OCI-LY3 (cell line): ENCODE data around the gene RTTN.

Experiments
- H2AFZ ChIP-seq: fragments of 200-600, 300-600 bp; shearing (Covaris generic); 2 replicates; pipeline ENCODE4 v1.6.0; 2014; ENCODE audit warnings: antibody characterized with exemption, low read depth, low read length
- H3K27ac ChIP-seq: fragments of 200-600, 300-600 bp; sonication (generic); 2 replicates; pipeline ENCODE4 v1.5.1; 2014; ENCODE audit warnings: mild to moderate bottlenecking, low read length, moderate library complexity, mixed read lengths
- H3K27me3 ChIP-seq: fragments of 200-600, 300-600 bp; sonication (generic); 2 replicates; pipeline ENCODE4 v1.6.1; 2014; ENCODE audit warnings: low read depth, low read length, mixed read lengths
- H3K36me3 ChIP-seq: fragments of 200-600, 300-600 bp; sonication (generic); replicated peaks from 2 replicates; pipeline ENCODE3; 2014; ENCODE audit warnings: low read depth, low read length, mixed read lengths
- H3K4me1 ChIP-seq: fragments of 300-600, 200-600 bp; sonication (generic); 2 replicates; pipeline ENCODE4 v1.6.1; 2014; ENCODE audit warnings: low read length, mixed read lengths
- H3K4me2 ChIP-seq: fragments of 200-600, 300-600 bp; sonication (generic); 2 replicates; pipeline ENCODE4 v1.6.1; 2014; ENCODE audit warnings: low read length, mixed read lengths
- H3K4me3 ChIP-seq: fragments of 300-600, 200-600 bp; sonication (generic); 2 replicates; pipeline ENCODE4 v1.5.1; 2014; ENCODE audit warnings: antibody characterized with exemption, mild to moderate bottlenecking, low read length, moderate library complexity
- H3K79me2 ChIP-seq: fragments of 300-600, 200-600 bp; shearing (Covaris generic); 2 replicates; pipeline ENCODE4 v1.6.1; 2014; ENCODE audit warnings: mild to moderate bottlenecking, low read length, mixed read lengths
- H3K9ac ChIP-seq: fragments of 300-600, 200-600 bp; shearing (Covaris generic); 2 replicates; pipeline ENCODE4 v1.6.0; 2014; ENCODE audit warnings: mild to moderate bottlenecking, low read length, moderate library complexity
- H3K9me3 ChIP-seq: fragments of 200-600, 300-600 bp; shearing (Covaris generic); 2 replicates; pipeline ENCODE4 v1.6.1; 2014; ENCODE audit warnings: low read length, mixed read lengths; ENCODE audit not compliant: insufficient read depth
- H4K20me1 ChIP-seq: fragments of 200-600, 300-600 bp; sonication (generic); 2 replicates; pipeline ENCODE4 v1.6.1; 2016; ENCODE audit warnings: low read length, mixed read lengths; ENCODE audit not compliant: insufficient read depth
- EZH2phosphoT487 ChIP-seq: fragments of 200-600 bp; shearing (Covaris generic); IDR thresholded peaks from 2 replicates; pipeline ENCODE4 v1.6.1; 2018; ENCODE audit warnings: antibody characterized with exemption, mixed run types, low read depth
- TF ChIP-seq, protein P1 (sequence below): fragments of 200-600, 300-600 bp; sonication (generic); IDR thresholded peaks from 2 replicates; pipeline ENCODE4 v1.5.1; 2014; ENCODE audit warnings: antibody characterized with exemption, low read length, low read depth

RTTN gene

DNA sequence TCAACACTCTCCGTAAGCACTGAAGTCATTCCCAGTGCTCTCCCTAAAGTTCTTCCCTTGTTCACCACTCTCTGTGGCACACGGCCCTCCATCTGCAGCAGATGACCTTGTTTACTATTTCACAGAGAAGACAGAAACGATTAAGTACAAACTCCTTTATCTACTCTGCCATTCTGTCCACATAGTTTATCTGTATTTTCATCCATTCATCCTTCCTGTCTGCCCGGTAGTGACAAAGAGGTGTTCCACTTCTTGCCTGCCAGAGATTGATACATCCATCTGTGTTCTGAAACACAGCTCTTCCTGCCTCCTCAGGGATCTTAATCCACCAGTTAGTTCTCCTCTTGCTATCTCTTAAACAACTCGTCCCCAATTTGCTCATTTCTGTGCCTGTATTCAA, 179.9 kb downstream of the RTTN start:
- Histone ChIP-seq H3K27ac (no peak overlapping the region), H3K4me3 (no peak overlapping the region), H3K9ac (no peak overlapping the region), H3K4me1 (peaks cover 34% of the 10 kb centered on the region), H4K20me1 (no peaks in the 10 kb centered on the region), H2AFZ (no peak overlapping the region), H3K4me2 (no peak overlapping the region), H3K36me3 (peaks cover 73% of the 10 kb centered on the region), H3K79me2 (no peaks in the 10 kb centered on the region), H3K9me3 (no peaks in the 10 kb centered on the region), H3K27me3 (no peaks in the 10 kb centered on the region)
- no peak for TF ChIP-seq EZH2phosphoT487
- TF ChIP-seq, protein P1, sequence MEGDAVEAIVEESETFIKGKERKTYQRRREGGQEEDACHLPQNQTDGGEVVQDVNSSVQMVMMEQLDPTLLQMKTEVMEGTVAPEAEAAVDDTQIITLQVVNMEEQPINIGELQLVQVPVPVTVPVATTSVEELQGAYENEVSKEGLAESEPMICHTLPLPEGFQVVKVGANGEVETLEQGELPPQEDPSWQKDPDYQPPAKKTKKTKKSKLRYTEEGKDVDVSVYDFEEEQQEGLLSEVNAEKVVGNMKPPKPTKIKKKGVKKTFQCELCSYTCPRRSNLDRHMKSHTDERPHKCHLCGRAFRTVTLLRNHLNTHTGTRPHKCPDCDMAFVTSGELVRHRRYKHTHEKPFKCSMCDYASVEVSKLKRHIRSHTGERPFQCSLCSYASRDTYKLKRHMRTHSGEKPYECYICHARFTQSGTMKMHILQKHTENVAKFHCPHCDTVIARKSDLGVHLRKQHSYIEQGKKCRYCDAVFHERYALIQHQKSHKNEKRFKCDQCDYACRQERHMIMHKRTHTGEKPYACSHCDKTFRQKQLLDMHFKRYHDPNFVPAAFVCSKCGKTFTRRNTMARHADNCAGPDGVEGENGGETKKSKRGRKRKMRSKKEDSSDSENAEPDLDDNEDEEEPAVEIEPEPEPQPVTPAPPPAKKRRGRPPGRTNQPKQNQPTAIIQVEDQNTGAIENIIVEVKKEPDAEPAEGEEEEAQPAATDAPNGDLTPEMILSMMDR = no peak

GRCh38 chr18:70024829-70025228, 180.7 kb downstream of the RTTN start:
- TF ChIP-seq EZH2phosphoT487 = no peak
- TF ChIP-seq, protein P1 = no peak
- H3K27ac ChIP-seq = no peak overlapping the region
- no peaks in the 10 kb centered on the region for H4K20me1 ChIP-seq
- no peaks in the 10 kb centered on the region for H3K79me2 ChIP-seq
- H2AFZ ChIP-seq = no peak overlapping the region
- H3K9me3 ChIP-seq = no peaks in the 10 kb centered on the region
- peaks cover 75% of the 10 kb centered on the region for H3K36me3 ChIP-seq
- H3K4me1 ChIP-seq = peaks cover 26% of the 10 kb centered on the region
- no peak overlapping the region for H3K4me3 ChIP-seq
- H3K27me3 ChIP-seq = no peaks in the 10 kb centered on the region
- no peak overlapping the region for H3K4me2 ChIP-seq
- H3K9ac ChIP-seq = no peak overlapping the region

- H3K9ac ChIP-seq = no peak overlapping the region
- no peaks in the 10 kb centered on the region for H3K9me3 ChIP-seq
- no peaks in the 10 kb centered on the region for H3K27me3 ChIP-seq
- H2AFZ ChIP-seq = no peak overlapping the region
- H3K79me2 ChIP-seq = no peaks in the 10 kb centered on the region
- H4K20me1 ChIP-seq = no peaks in the 10 kb centered on the region
- no peak overlapping the region for H3K27ac ChIP-seq
- H3K4me2 ChIP-seq = no peak overlapping the region
- TF ChIP-seq, protein P1 = no peak
- no peak for TF ChIP-seq EZH2phosphoT487
- peaks cover 74% of the 10 kb centered on the region for H3K36me3 ChIP-seq
- H3K4me3 ChIP-seq = no peak overlapping the region
- H3K4me1 ChIP-seq = peaks cover 19% of the 10 kb centered on the region
Observed at GRCh38 chr18:70024093-70024492, 181.4 kb downstream of the RTTN start.

- TF ChIP-seq EZH2phosphoT487 = no peak
- TF ChIP-seq, protein P1 = no peak
- Histone ChIP-seq H3K4me3 (no peak overlapping the region), H3K36me3 (peaks cover 79% of the 10 kb centered on the region)
Observed at GRCh38 chr18:70022636-70023035, 182.9 kb downstream of the RTTN start.

More at GRCh38 chr18:70022636-70023035, 182.9 kb downstream of the RTTN start:
- 0 out of 2 replicates have a peak, but pooled peaks cover 6% of the 10 kb centered on the region for H3K4me1 ChIP-seq
- H4K20me1 ChIP-seq = no peaks in the 10 kb centered on the region
- no peaks in the 10 kb centered on the region for H3K27me3 ChIP-seq
- H3K4me2 ChIP-seq = no peak overlapping the region
- H2AFZ ChIP-seq = no peak overlapping the region
- H3K27ac ChIP-seq = no peak overlapping the region
- no peaks in the 10 kb centered on the region for H3K9me3 ChIP-seq
- no peak overlapping the region for H3K9ac ChIP-seq
- no peaks in the 10 kb centered on the region for H3K79me2 ChIP-seq
